ENCODE results near the gene TRIM66.

TRIM66 gene

DNA sequence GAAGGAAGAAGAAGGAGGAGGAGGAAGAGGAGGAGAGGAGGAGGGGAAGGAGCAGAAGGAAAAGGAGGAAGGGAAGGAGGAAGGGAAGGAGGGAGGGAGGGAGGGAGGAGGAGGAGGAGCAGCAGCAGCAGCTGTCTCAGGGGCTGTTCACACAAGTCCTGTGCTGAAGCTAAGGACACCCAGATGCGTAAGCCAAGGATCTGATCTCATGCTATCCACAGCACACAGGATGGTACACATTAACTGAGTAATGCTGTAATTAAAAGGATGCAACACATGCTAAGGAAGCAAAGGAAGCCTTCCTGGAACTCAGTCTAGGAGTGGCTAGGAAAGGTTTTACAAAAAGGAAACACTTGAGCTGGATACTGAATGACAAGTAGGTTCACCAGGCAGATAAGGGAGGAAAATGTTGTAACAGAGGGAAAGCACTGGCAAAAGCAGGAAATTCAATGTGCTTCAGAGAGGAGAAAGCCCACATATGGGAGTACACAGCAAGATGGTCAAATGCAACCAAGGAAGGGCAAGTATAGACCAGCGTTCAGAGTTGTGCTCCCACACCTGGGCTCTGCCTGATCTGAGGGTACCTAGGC, 32.0 kb downstream of the TRIM66 start:
- DNase-seq (ENCODE audit: extremely low read depth, low read depth): peak; percentile 57
- TF ChIP-seq, protein P1, sequence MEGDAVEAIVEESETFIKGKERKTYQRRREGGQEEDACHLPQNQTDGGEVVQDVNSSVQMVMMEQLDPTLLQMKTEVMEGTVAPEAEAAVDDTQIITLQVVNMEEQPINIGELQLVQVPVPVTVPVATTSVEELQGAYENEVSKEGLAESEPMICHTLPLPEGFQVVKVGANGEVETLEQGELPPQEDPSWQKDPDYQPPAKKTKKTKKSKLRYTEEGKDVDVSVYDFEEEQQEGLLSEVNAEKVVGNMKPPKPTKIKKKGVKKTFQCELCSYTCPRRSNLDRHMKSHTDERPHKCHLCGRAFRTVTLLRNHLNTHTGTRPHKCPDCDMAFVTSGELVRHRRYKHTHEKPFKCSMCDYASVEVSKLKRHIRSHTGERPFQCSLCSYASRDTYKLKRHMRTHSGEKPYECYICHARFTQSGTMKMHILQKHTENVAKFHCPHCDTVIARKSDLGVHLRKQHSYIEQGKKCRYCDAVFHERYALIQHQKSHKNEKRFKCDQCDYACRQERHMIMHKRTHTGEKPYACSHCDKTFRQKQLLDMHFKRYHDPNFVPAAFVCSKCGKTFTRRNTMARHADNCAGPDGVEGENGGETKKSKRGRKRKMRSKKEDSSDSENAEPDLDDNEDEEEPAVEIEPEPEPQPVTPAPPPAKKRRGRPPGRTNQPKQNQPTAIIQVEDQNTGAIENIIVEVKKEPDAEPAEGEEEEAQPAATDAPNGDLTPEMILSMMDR (IDR thresholded peaks at IDR 0.05; ENCODE audit: low read depth, low read length, missing control alignments): no peak
- no peak overlapping the region for H3K4me3 ChIP-seq (replicated peaks; ENCODE audit: low read depth, low read length)

GRCh38 chr11:8649361-8649760, 33.1 kb downstream of the TRIM66 start:
- TF ChIP-seq, protein P1 (IDR thresholded peaks at IDR 0.05; ENCODE audit: low read depth, low read length, missing control alignments): no peak
- no peak for DNase-seq (ENCODE audit: extremely low read depth, low read depth)

GRCh38 chr11:8646873-8647272, 35.6 kb downstream of the TRIM66 start:
- H3K4me3 ChIP-seq (replicated peaks; ENCODE audit: low read depth, low read length): no peak overlapping the region
- DNase-seq (ENCODE audit: extremely low read depth, low read depth): no peak
- TF ChIP-seq, protein P1 (IDR thresholded peaks at IDR 0.05; ENCODE audit: low read depth, low read length, missing control alignments): no peak

More at GRCh38 chr11:8649361-8649760, 33.1 kb downstream of the TRIM66 start:
- no peak overlapping the region for H3K4me3 ChIP-seq (replicated peaks; ENCODE audit: low read depth, low read length)

DNA sequence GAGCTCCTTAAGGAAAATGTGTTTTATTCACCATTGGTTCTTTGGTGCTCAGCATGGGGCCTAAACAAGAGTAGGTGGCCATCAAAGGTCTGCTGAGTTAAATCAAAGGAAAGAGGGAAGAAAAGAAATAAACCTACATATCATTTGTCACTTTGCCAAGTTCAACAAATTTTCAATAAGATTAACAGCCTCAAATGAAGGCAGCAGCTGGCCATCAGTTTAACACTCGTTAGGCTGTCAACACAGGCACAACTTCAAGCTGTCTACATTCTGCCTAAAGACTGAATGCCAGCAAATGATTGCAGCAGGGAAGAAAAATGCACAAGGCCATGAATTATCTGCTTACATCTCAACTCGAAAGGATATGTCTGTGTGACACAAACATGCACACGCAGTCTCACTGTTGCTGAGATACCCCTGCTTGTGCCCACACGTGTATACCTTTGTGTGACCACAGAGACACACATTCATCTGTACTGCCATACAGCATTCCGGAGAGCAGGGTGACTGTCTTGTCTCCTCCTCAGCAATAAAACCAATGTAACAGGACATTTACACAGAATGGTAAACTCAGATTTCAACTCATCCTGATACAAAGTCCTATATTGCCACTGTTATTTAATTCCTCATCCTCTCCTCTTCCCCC, 40.1 kb downstream of the TRIM66 start:
- H3K4me3 ChIP-seq (replicated peaks; ENCODE audit: low read depth, low read length): no peak overlapping the region
- DNase-seq (ENCODE audit: extremely low read depth, low read depth): no peak
- TF ChIP-seq, protein P1 (IDR thresholded peaks at IDR 0.05; ENCODE audit: low read depth, low read length, missing control alignments): no peak

- no peak for DNase-seq (ENCODE audit: extremely low read depth, low read depth)
- no peak overlapping the region for H3K4me3 ChIP-seq (replicated peaks; ENCODE audit: low read depth, low read length)
- TF ChIP-seq, protein P1 (IDR thresholded peaks at IDR 0.05; ENCODE audit: low read depth, low read length, missing control alignments): no peak
These were observed 41.1 kb downstream of the TRIM66 start for GRCh38 chr11:8641332-8641731.

DNA sequence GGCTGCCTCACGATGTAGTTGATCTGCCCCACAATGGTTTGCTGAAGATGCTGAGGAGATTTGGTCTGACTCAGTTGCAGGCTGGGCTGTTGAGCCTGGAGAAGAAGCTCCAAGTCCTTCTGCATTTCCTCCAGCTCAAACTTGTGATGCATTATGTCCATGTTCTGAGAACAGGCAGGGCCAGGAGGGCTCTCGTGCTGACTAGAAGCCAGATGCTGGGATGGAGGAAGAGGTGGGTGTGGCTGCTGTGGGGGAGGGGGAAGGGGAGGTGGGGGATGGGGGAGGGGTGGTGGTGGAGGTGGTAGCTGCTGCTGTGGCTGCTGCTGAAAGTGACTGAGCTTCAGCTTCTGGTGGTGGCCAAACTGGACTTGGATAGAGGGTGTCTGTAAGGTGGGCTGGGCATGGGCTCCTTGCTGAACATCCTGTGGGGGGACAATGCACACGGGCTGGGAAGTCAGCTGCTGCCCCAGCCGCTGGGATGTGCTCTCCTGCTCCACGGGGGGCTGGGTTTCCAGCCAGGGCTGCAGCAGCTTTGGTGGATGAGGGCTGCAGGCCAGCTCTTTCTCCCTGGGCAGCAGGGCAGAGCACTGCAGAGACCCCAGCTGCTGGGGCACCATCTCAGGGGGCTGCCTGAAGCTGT, 42.1 kb downstream of the TRIM66 start:
- DNase-seq (ENCODE audit: extremely low read depth, low read depth): no peak
- no peak overlapping the region for H3K4me3 ChIP-seq (replicated peaks; ENCODE audit: low read depth, low read length)
- TF ChIP-seq, protein P1 (IDR thresholded peaks at IDR 0.05; ENCODE audit: low read depth, low read length, missing control alignments): no peak
